NCI-H2171 (cell line): ENCODE results near the gene UGT1A3.
"Not testable (repeated sequence)": the region's sequence is repeated elsewhere in the genome, so short reads cannot be mapped to it uniquely, and the experiment has no call there.

Experiments used
- DNase-seq: peaks from one replicate; lab custom pipeline; 2025; lab: John Stamatoyannopoulos, UW

The UGT1A3 gene

GRCh38 chr2:233728723-233729301 lies at the start of gene UGT1A3:
Gene UGT1A3, plus strand, starts transcription at chr2:233729042. Its CDS starts 85 bp downstream, at chr2:233729127.
- DNase-seq = no peak

GRCh38 chr2:233679196-233679595 lies 49.6 kb upstream of the UGT1A3 start:
- DNase-seq = no peak

DNA sequence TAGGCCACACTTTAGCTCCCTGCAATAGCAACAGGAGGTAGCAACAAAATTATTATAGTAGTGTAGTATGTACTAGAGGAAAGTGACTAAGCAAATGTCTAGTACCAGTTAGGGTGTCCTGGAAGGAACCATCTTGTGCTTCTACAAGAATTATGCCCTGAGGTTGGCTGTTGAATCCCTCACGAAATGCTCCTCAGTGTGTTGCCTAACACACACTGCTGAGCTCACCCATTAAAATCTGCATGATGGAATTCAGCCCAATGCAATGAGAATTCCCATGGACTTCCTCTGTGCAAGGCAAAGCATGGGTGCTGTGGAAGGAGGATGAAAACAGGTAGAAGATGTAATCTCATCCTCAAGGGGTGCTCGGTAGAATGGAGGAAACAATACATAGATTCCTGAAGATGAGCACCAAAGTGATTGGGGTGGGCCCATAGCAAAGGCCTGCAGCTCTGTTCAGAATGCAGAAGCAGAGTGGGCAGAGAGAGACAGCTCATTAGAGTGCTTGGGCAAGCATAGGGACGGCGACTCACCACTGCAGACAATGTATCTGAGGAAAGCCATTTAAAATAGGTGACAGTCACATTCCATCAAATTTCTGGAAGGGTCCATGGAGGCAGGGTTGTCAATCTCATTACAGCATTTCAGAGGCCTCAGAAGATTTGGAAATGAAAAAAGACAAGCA lies 48.3 kb upstream of the UGT1A3 start:
- DNase-seq = no peak

DNA sequence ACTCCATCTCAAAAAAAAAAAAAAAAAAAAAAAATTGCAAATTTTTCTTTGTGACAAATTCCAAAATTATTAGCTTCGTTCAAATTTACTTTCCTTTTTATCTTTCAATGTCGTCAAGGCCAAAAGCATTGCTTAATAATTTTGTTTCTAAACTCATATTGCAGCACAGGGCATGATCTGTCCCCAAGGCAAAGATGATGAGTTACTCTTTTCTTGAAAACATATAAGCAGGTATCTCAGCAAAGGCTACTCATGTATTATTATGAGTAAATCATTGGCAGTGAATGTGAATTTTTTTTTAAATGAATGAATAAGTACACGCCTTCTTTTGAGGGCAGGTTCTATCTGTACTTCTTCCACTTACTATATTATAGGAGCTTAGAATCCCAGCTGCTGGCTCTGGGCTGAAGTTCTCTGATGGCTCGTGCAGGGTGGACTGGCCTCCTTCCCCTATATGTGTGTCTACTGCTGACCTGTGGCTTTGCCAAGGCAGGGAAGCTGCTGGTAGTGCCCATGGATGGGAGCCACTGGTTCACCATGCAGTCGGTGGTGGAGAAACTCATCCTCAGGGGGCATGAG lies 47.2 kb upstream of the UGT1A3 start, which contains the start of gene UGT1A7:
UGT1A7 (plus strand) TSS at position 381 of the 579 bp plus-strand sequence; CDS start at position 418, 37 bp downstream.
- no peak for DNase-seq

DNA sequence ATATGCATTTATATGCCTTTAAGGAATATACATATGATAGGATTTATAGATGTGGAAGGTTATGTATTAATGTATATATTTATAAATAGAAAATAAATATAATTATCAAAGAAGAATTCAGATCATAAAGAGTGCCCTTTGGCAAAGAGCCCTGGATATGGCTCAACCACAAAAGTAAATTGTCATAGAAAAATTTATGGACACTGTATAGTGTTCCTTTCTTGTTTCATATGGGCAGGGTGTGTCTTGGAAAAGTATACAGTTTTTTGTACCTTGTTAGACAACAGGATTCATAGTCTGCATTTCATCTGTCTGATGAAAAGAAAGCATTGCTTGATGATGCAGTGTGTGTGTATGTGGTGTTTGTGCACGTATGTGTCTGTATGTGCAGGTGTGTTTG lies 44.2 kb upstream of the UGT1A3 start:
- DNase-seq = no peak

- DNase-seq = no peak
Observed at GRCh38 chr2:233686928-233687327, 41.9 kb upstream of the UGT1A3 start.

DNA sequence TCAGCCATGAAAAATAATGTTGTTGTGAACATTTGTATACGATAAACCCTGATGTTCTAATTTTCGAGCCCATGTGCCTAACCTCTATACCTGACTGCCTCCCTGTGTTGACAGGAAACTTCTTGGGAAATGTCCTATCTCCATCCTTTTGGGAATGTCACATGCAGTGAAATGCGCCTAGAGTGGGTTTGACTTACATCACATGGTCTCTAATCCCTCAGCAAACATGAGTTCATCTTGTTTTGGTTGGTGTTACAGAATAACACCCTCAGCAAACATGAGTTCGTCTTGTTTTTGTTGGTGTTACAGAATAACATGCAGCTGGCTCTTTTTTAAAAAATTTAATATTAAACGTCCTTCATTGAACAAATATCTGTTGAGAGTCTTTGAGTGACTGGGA lies 40.5 kb upstream of the UGT1A3 start:
- DNase-seq = no peak

- DNase-seq = no peak
Observed at GRCh38 chr2:233689031-233689430, 39.8 kb upstream of the UGT1A3 start.

DNA sequence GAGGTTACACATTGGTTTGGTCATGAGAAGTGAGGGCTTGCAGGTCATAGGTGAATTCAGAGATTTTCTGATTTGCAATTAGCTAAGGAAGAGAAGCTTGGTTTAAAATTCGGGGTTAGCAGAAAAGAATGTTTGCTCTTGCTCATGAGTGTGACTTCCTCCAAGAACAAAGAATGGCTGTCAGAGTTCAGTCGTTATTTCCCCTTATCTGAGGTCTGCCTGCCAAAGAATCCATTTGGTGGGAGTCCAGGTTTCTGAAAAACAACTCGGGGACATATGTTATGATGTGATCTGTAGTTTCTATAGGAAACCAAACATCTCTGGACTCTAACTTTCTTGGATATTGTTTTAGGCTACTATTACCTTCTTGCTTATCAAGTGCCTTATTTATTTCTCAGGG lies 39.3 kb upstream of the UGT1A3 start:
- no peak for DNase-seq

- no peak for DNase-seq
Observed at GRCh38 chr2:233690444-233690843, 38.4 kb upstream of the UGT1A3 start.

GRCh38 chr2:233691443-233692433 lies 37.1 kb upstream of the UGT1A3 start:
- DNase-seq = no peak

GRCh38 chr2:233692648-233693047 lies 36.2 kb upstream of the UGT1A3 start, which contains the start of gene UGT1A6:
Gene UGT1A6, plus strand, starts transcription at chr2:233692890. Its CDS starts 115 bp downstream, at chr2:233693005.
- no peak for DNase-seq

DNA sequence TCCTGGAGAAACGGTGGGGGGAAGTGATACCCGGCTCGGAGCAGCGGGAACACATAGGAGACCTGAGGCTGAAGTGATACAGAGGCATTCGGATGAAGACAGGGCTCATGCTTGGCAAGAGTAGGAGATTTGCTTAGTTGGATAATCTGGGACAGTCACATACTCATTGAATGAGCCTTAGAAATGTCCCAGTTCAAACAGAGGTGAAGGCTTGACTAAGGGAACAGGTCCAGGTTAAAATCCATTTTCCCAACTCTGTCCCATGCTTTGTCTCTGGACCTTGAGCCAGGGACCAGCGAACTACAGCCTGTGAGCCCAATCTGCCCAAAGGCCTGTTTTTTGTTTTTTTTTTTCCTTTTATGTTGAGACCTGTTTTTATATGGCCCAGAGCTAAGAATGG lies 34.9 kb upstream of the UGT1A3 start:
- no peak for DNase-seq

- no peak for DNase-seq
Observed at GRCh38 chr2:233698740-233699139, 30.1 kb upstream of the UGT1A3 start.

DNA sequence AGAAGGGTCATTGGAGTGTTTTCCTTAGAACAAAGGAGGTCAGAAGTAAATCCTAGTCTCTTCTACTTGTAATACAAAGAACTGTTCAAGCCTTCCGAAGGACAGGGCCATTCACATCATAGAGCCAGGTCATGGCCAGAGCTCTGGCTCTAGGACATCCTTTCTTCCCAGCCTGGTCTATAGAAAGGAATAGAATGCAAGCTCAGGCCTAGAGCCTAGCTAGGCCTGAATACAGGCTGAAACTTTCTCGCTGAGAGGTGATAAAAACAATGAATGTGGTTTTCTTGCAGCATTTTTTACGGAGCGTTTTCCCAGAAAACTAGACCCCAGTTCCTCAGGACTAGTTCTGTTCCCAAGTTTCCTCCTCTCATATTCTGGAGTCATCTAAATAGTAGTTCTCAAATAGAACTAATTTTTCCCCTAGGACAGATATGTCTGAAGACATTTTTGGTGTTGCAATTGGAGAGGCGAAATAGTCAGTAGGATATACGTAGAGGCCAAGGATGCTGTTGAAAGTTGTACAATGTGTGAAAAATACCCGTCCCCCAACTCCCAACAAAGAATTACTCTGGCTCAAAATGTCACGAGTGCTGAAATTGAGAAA lies 29.3 kb upstream of the UGT1A3 start:
- no peak for DNase-seq

GRCh38 chr2:233700028-233700635 lies 28.7 kb upstream of the UGT1A3 start:
- no peak for DNase-seq

DNA sequence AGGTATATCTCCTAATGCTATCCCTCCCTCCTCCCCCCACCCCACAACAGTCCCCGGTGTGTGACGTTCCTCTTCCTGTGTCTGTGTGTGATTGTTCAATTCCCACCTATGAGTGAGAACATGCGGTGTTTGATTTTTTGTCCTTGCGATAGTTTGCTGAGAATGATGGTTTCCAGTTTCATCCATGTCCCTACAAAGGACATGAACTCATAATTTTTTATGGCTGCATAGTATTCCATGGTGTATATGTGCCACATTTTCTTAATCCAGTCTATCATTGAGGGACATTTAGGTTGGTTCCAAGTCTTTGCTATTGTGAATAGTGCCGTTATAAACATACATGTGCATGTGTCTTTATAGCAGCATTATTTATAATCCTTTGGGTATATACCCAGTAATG lies 28.0 kb upstream of the UGT1A3 start:
- not testable (repeated sequence) for DNase-seq

DNA sequence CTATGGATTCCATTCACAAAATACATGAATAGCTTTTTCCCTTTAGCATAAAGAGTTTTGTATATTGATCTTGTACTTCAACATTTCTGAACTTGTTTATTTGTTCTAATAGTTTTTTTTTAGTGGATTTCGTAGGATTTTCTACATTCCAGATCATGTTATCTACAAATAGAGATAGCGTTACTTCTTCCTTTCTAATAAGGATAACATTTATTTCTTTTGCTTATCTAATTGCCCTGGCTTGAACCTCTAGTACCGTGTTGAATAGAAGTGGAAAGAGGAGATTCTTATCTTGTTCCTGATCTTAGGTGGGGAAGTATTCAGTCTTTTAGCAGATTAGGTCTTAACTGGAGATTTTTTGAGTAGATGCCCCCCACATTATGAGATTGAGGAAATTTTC lies 26.6 kb upstream of the UGT1A3 start:
- no peak for DNase-seq

DNA sequence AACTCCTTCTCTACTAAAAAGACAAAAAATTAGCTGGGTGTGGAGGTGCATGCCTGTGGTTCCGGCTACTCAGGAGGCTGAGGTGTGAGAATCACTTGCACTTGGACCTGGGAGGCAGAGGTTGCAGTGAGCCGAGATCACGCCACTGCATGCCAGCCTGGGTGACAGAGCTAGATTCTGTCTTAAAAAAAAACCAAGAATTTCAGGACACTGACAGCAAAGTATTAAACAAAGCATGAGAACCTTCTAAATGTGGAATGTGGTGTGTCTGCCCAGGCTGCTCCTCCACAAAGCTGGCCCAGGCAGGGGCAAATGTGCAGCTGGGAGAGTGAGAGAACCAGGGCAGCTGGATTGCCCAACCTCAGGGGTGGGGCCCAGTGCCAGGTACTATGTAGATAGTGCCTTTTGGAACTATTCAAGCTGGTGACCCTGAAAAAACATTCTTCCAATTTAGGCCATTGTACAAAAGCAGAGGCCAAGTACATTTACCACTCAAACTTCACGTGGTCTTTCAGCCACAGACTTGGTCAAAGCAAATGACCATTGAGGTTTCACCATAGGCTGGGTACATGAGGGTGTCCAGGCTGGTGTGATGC lies 22.8 kb upstream of the UGT1A3 start:
- DNase-seq = no peak

DNA sequence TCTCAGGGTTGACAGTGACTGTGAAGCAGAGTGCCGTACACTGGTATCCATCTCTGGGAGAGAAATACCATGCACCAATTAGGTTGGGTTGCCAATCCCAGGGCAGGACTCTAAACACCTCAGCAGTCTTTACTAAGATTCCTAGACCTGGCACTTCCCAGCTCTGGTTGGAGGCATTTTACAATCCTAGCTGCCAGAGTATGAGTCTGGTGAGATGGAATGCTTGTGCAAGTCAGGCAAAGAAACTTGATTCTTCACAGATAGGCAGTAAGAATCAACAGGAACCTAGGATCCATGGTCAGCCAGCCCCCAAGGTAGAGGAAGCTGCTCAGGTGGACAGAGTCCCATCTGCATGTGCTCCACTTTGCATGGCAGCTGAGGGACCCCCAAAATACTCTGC lies 22.1 kb upstream of the UGT1A3 start:
- no peak for DNase-seq
